Astrocyte (in vitro differentiated cells and primary cell): Measurements from ENCODE around the gene CAPN11.

Source experiments
- CTCF ChIP-seq: IDR thresholded peaks from 2 replicates; pipeline ENCODE4 v1.5.1; 2011; ENCODE audit warnings: low read depth, mild to moderate bottlenecking, inconsistent platforms, low read length, moderate library complexity; ENCODE audit not compliant: insufficient read depth
- EZH2 ChIP-seq: IDR thresholded peaks from 2 replicates; pipeline ENCODE4 v1.6.1; 2012; ENCODE audit warnings: mild to moderate bottlenecking, low read length, inconsistent platforms; ENCODE audit not compliant: insufficient read depth

DNA sequence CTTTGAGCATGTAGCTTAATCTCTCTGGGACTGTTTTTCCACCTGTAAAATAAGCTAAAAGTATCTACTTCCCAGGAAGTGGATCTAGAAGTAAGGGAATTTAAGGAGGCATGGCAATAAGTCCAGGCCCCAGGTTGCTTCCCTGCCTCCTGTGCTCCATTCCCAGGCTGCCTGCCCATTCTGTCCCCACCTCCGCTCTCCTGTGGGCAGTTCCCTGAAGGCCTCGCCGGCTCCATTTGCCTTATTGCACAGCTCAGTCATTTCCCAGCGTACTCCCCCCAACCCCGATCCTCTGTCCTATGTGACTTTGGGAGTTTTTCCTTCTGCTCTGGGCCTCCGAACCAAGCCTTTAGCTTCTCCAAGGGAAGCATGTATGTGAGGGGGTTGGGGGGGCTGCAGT lies 69.4 kb downstream of the CAPN11 start:
- TF ChIP-seq CTCF (no peak), EZH2 (no peak)
